AG09309 (cell line): ENCODE results near the gene DENND1A.
"Not testable (repeated sequence)": the region's sequence is repeated elsewhere in the genome, so short reads cannot be mapped to it uniquely, and the experiment has no call there.

Experiments
- DNase-seq: peaks from one replicate; pipeline ENCODE4 v3.0.0-alpha.2; 2010; ENCODE audit warnings: low read depth
- H3K4me3 ChIP-seq: 2 replicates; pipeline ENCODE4 v1.5.1; 2011; ENCODE audit warnings: mild to moderate bottlenecking, low read depth, low read length, moderate library complexity; ENCODE audit not compliant: control insufficient read depth
- CTCF ChIP-seq: IDR thresholded peaks from 2 replicates; pipeline ENCODE4 v1.5.1; 2011; ENCODE audit warnings: mild to moderate bottlenecking, low read depth, low read length, inconsistent platforms; ENCODE audit not compliant: insufficient read depth, control insufficient read depth; ENCODE audit errors: missing control alignments

Gene DENND1A

GRCh38 chr9:123923377-123923776, 6.5 kb downstream of the DENND1A start:
- no peak for TF ChIP-seq CTCF
- no peak for DNase-seq
- no peak overlapping the region for H3K4me3 ChIP-seq

- no peak for TF ChIP-seq CTCF
- H3K4me3 ChIP-seq = no peak overlapping the region
- no peak for DNase-seq
Observed at GRCh38 chr9:123922911-123923310, 7.0 kb downstream of the DENND1A start.

GRCh38 chr9:123922431-123922830, 7.5 kb downstream of the DENND1A start:
- DNase-seq = no peak
- no peak for TF ChIP-seq CTCF
- no peak overlapping the region for H3K4me3 ChIP-seq

GRCh38 chr9:123914517-123915196, 15.3 kb downstream of the DENND1A start:
- TF ChIP-seq CTCF = no peak
- H3K4me3 ChIP-seq = no peak overlapping the region
- no peak for DNase-seq

GRCh38 chr9:123912167-123912897, 17.6 kb downstream of the DENND1A start:
- no peak for DNase-seq
- H3K4me3 ChIP-seq = no peak overlapping the region
- TF ChIP-seq CTCF = no peak

GRCh38 chr9:123911024-123911423, 18.9 kb downstream of the DENND1A start:
- no peak overlapping the region for H3K4me3 ChIP-seq
- DNase-seq = no peak
- TF ChIP-seq CTCF = no peak

- not testable (repeated sequence) for DNase-seq, H3K4me3 ChIP-seq
Observed at GRCh38 chr9:123909192-123909591, 20.7 kb downstream of the DENND1A start.

GRCh38 chr9:123903550-123903949, 26.4 kb downstream of the DENND1A start:
- not testable (repeated sequence) for H3K4me3 ChIP-seq, DNase-seq
